ENCODE measurements around the gene ZNF496.

- no peak for TF ChIP-seq EZH2 (IDR thresholded peaks at IDR 0.05; ENCODE audit: borderline replicate concordance, low read length)
- no peak for TF ChIP-seq CTCF (IDR thresholded peaks at IDR 0.05; ENCODE audit: low read length)
Measured at GRCh38 chr1:247338723-247339275, 7.1 kb upstream of the ZNF496 start.
